Ecto neural progenitor cell (in vitro differentiated cells): ENCODE measurements around the gene DAB2IP.

Experiments used
- DNase-seq: peaks from one replicate; pipeline ENCODE4 v3.0.0-alpha.2; 2018; ENCODE audit warnings: low spot score

Gene DAB2IP

GRCh38 chr9:121763561-121764370, 112.3 kb downstream of the DAB2IP start:
- DNase-seq, result no peak

GRCh38 chr9:121764371-121764730, 112.9 kb downstream of the DAB2IP start:
- DNase-seq, result no peak

GRCh38 chr9:121765021-121765950, 113.9 kb downstream of the DAB2IP start:
- no peak for DNase-seq

- no peak for DNase-seq
Measured at GRCh38 chr9:121766081-121766683, 114.7 kb downstream of the DAB2IP start.

- DNase-seq, result no peak
Measured at GRCh38 chr9:121767171-121767769, 115.8 kb downstream of the DAB2IP start.

GRCh38 chr9:121768416-121769015, 117.1 kb downstream of the DAB2IP start:
- no peak for DNase-seq

- no peak for DNase-seq
Measured at GRCh38 chr9:121769939-121770338, 118.5 kb downstream of the DAB2IP start.

GRCh38 chr9:121770415-121771273, 119.2 kb downstream of the DAB2IP start:
- DNase-seq, result no peak

GRCh38 chr9:121771418-121771817, 120.0 kb downstream of the DAB2IP start:
- no peak for DNase-seq

- no peak for DNase-seq
Measured at GRCh38 chr9:121771851-121772599, 120.6 kb downstream of the DAB2IP start.

- no peak for DNase-seq
Measured at GRCh38 chr9:121772600-121773285, 121.3 kb downstream of the DAB2IP start.

- no peak for DNase-seq
Measured at GRCh38 chr9:121773286-121773953, 122.0 kb downstream of the DAB2IP start.

GRCh38 chr9:121773954-121774714, 122.7 kb downstream of the DAB2IP start:
- no peak for DNase-seq

- no peak for DNase-seq
Measured at GRCh38 chr9:121774715-121775613, 123.5 kb downstream of the DAB2IP start.

GRCh38 chr9:121776001-121776738, 124.7 kb downstream of the DAB2IP start:
- no peak for DNase-seq
